ENCODE measurements around the gene EAF2. TPM values are rescaled to one million over a fixed set of nuclear protein-coding genes. Genes with fewer than 3 reads are reported as not detected.
A peak's percentile ranks its signal among the peaks of the same experiment; 100 is the strongest.

EAF2 gene
- total and polyA plus RNA-seq, 4 experiments from 2014 or later = 5.7 to 21.2 (median 8.8) TPM

- H3K4me1 Mint-ChIP-seq = no peaks in the 10 kb centered on the region
- no peaks in the 10 kb centered on the region for H3K9me3 ChIP-seq (ENCODE audit: control insufficient read depth in 1 of 2, low read length in 2 of 2)
- ChIA-PET CTCF (ENCODE audit: partially characterized antibody) (no interaction called here), POLR2A (ENCODE audit: partially characterized antibody) (no interaction called here)
- H3K4me1 ChIP-seq (ENCODE audit: insufficient read depth, low read length) = no peaks in the 10 kb centered on the region
- H3K4me3 Mint-ChIP-seq = no peak overlapping the region
- no peaks in the 10 kb centered on the region for H3K9me3 Mint-ChIP-seq
- no peaks in the 10 kb centered on the region for H3K36me3 ChIP-seq (ENCODE audit: insufficient read depth, low read length)
- no peak overlapping the region for H3K27ac ChIP-seq (ENCODE audit: low read depth, low read length)
- intact Hi-C loops (cut with micrococcal nuclease) = no loop called here
- no peak overlapping the region for H3K4me3 ChIP-seq (ENCODE audit: low read length in 2 of 2)
- peaks cover 0 to 13% of the 10 kb centered on the region in 2 donors for H3K36me3 Mint-ChIP-seq
- no peak overlapping the region for H3K27ac Mint-ChIP-seq
- DNase-seq = no peak
- no peaks in the 10 kb centered on the region for H3K27me3 Mint-ChIP-seq
- no peaks in the 10 kb centered on the region for H3K27me3 ChIP-seq (ENCODE audit: insufficient read depth, low read length)
Measured at GRCh38 chr3:121885386-121885785, 50.4 kb downstream of the EAF2 start.

GRCh38 chr3:121894301-121894990, 59.4 kb downstream of the EAF2 start, which contains the start of gene SLC15A2:
TSS of gene SLC15A2 (plus strand) at chr3:121894401. CDS start at chr3:121894477, 76 bp downstream.
- Histone ChIP-seq H3K4me1 (ENCODE audit: insufficient read depth, low read length) (no peaks in the 10 kb centered on the region), H3K9me3 (ENCODE audit: control insufficient read depth in 1 of 2, low read length in 2 of 2) (no peaks in the 10 kb centered on the region), H3K27ac (ENCODE audit: low read depth, low read length) (no peak within 1 kb of the TSS), H3K4me3 (ENCODE audit: low read length in 2 of 2) (no peak within 1 kb of the TSS), H3K27me3 (ENCODE audit: insufficient read depth, low read length) (no peaks in the 10 kb centered on the region), H3K36me3 (ENCODE audit: insufficient read depth, low read length) (no peaks in the 10 kb centered on the region)
- no peak within 1 kb of the TSS for H3K4me3 Mint-ChIP-seq
- peaks cover 0 to 2% (median 0%) of the 10 kb centered on the region in 8 donors for H3K9me3 Mint-ChIP-seq
- peaks cover 2 to 4% of the 10 kb centered on the region in 2 donors for H3K36me3 Mint-ChIP-seq
- no peaks in the 10 kb centered on the region for H3K4me1 Mint-ChIP-seq
- ChIA-PET POLR2A (ENCODE audit: partially characterized antibody) (no interaction called here), CTCF (ENCODE audit: partially characterized antibody) (no interaction called here)
- no peak for DNase-seq
- intact Hi-C loops (cut with micrococcal nuclease) = no loop called here
- peak within 1 kb of the TSS in 1 of 7 donors; percentile 16 for H3K27ac Mint-ChIP-seq
- H3K27me3 Mint-ChIP-seq = no peaks in the 10 kb centered on the region

- intact Hi-C loops (cut with micrococcal nuclease) = no loop called here
Measured at GRCh38 chr3:121895121-121895520, 60.1 kb downstream of the EAF2 start.

GRCh38 chr3:121895736-121896135, 60.7 kb downstream of the EAF2 start:
- no peak overlapping the region for H3K27ac ChIP-seq (ENCODE audit: low read depth, low read length)
- H3K36me3 ChIP-seq (ENCODE audit: insufficient read depth, low read length) = no peaks in the 10 kb centered on the region
- POLR2A ChIA-PET (ENCODE audit: partially characterized antibody) = no interaction called here
- H3K4me3 Mint-ChIP-seq = no peak overlapping the region
- intact Hi-C loops (cut with micrococcal nuclease) = no loop called here
- H3K36me3 Mint-ChIP-seq = peaks cover 2 to 4% of the 10 kb centered on the region in 2 donors
- no peaks in the 10 kb centered on the region for H3K27me3 Mint-ChIP-seq
- H3K9me3 Mint-ChIP-seq = peaks cover 0 to 2% (median 0%) of the 10 kb centered on the region in 8 donors
- no peaks in the 10 kb centered on the region for H3K4me1 Mint-ChIP-seq
- no peaks in the 10 kb centered on the region for H3K4me1 ChIP-seq (ENCODE audit: insufficient read depth, low read length)
- CTCF ChIA-PET (ENCODE audit: partially characterized antibody) = interaction anchor here (1.1 kb wide), 1 partner anchor 13 kb away, joined by 3 read pairs; no protein-coding TSS in a partner anchor
- no peak overlapping the region for H3K27ac Mint-ChIP-seq
- H3K9me3 ChIP-seq (ENCODE audit: control insufficient read depth in 1 of 2, low read length in 2 of 2) = no peaks in the 10 kb centered on the region
- no peak overlapping the region for H3K4me3 ChIP-seq (ENCODE audit: low read length in 2 of 2)
- H3K27me3 ChIP-seq (ENCODE audit: insufficient read depth, low read length) = no peaks in the 10 kb centered on the region
- DNase-seq = no peak

More at GRCh38 chr3:121895121-121895520, 60.1 kb downstream of the EAF2 start:
- CTCF ChIA-PET (ENCODE audit: partially characterized antibody) = interaction anchor here (1.1 kb wide), 1 partner anchor 13 kb away, joined by 3 read pairs; no protein-coding TSS in a partner anchor
- POLR2A ChIA-PET (ENCODE audit: partially characterized antibody) = no interaction called here
- H3K4me3 Mint-ChIP-seq = no peak overlapping the region
- no peaks in the 10 kb centered on the region for H3K36me3 ChIP-seq (ENCODE audit: insufficient read depth, low read length)
- H3K27ac Mint-ChIP-seq = no peak overlapping the region
- no peaks in the 10 kb centered on the region for H3K27me3 ChIP-seq (ENCODE audit: insufficient read depth, low read length)
- H3K4me3 ChIP-seq (ENCODE audit: low read length in 2 of 2) = no peak overlapping the region
- no peak for DNase-seq
- H3K4me1 Mint-ChIP-seq = no peaks in the 10 kb centered on the region
- no peaks in the 10 kb centered on the region for H3K27me3 Mint-ChIP-seq
- no peak overlapping the region for H3K27ac ChIP-seq (ENCODE audit: low read depth, low read length)
- H3K4me1 ChIP-seq (ENCODE audit: insufficient read depth, low read length) = no peaks in the 10 kb centered on the region
- peaks cover 2 to 4% of the 10 kb centered on the region in 2 donors for H3K36me3 Mint-ChIP-seq
- no peaks in the 10 kb centered on the region for H3K9me3 ChIP-seq (ENCODE audit: control insufficient read depth in 1 of 2, low read length in 2 of 2)
- H3K9me3 Mint-ChIP-seq = peaks cover 0 to 2% (median 0%) of the 10 kb centered on the region in 8 donors

GRCh38 chr3:121896823-121897222, 61.8 kb downstream of the EAF2 start:
- intact Hi-C loops (cut with micrococcal nuclease) = no loop called here
- no peaks in the 10 kb centered on the region for H3K27me3 Mint-ChIP-seq
- no peaks in the 10 kb centered on the region for H3K36me3 ChIP-seq (ENCODE audit: insufficient read depth, low read length)

GRCh38 chr3:121897296-121897695, 62.3 kb downstream of the EAF2 start:
- H3K4me1 Mint-ChIP-seq = no peaks in the 10 kb centered on the region
- Histone ChIP-seq H3K27ac (ENCODE audit: low read depth, low read length) (no peak overlapping the region), H3K4me1 (ENCODE audit: insufficient read depth, low read length) (no peaks in the 10 kb centered on the region), H3K36me3 (ENCODE audit: insufficient read depth, low read length) (no peaks in the 10 kb centered on the region), H3K27me3 (ENCODE audit: insufficient read depth, low read length) (no peaks in the 10 kb centered on the region), H3K9me3 (ENCODE audit: control insufficient read depth in 1 of 2, low read length in 2 of 2) (no peaks in the 10 kb centered on the region), H3K4me3 (ENCODE audit: low read length in 2 of 2) (no peak overlapping the region)
- no peaks in the 10 kb centered on the region for H3K27me3 Mint-ChIP-seq
- ChIA-PET CTCF (ENCODE audit: partially characterized antibody) (no interaction called here), POLR2A (ENCODE audit: partially characterized antibody) (no interaction called here)
- no peak overlapping the region for H3K4me3 Mint-ChIP-seq
- peaks cover 0 to 2% (median 0%) of the 10 kb centered on the region in 8 donors for H3K9me3 Mint-ChIP-seq
- H3K27ac Mint-ChIP-seq = peak overlapping the region in 1 of 7 donors; percentile 39
- DNase-seq = no peak
- intact Hi-C loops (cut with micrococcal nuclease) = no loop called here
- peaks cover 3 to 4% of the 10 kb centered on the region in 2 donors for H3K36me3 Mint-ChIP-seq

More at GRCh38 chr3:121896823-121897222, 61.8 kb downstream of the EAF2 start:
- DNase-seq = no peak
- H3K27ac Mint-ChIP-seq = peak overlapping the region in 1 of 7 donors; percentile 39
- H3K36me3 Mint-ChIP-seq = peaks cover 2 to 4% of the 10 kb centered on the region in 2 donors
- H3K27me3 ChIP-seq (ENCODE audit: insufficient read depth, low read length) = no peaks in the 10 kb centered on the region
- H3K27ac ChIP-seq (ENCODE audit: low read depth, low read length) = no peak overlapping the region
- peaks cover 0 to 2% (median 0%) of the 10 kb centered on the region in 8 donors for H3K9me3 Mint-ChIP-seq
- H3K4me1 ChIP-seq (ENCODE audit: insufficient read depth, low read length) = no peaks in the 10 kb centered on the region
- CTCF ChIA-PET (ENCODE audit: partially characterized antibody) = no interaction called here
- H3K4me3 Mint-ChIP-seq = no peak overlapping the region
- no peaks in the 10 kb centered on the region for H3K4me1 Mint-ChIP-seq
- no peak overlapping the region for H3K4me3 ChIP-seq (ENCODE audit: low read length in 2 of 2)
- POLR2A ChIA-PET (ENCODE audit: partially characterized antibody) = no interaction called here
- H3K9me3 ChIP-seq (ENCODE audit: control insufficient read depth in 1 of 2, low read length in 2 of 2) = no peaks in the 10 kb centered on the region

GRCh38 chr3:121913305-121913990, 78.4 kb downstream of the EAF2 start:
- H3K36me3 ChIP-seq (ENCODE audit: insufficient read depth, low read length) = no peaks in the 10 kb centered on the region
- ChIA-PET CTCF (ENCODE audit: partially characterized antibody) (no interaction called here), POLR2A (ENCODE audit: partially characterized antibody) (no interaction called here)
- H3K36me3 Mint-ChIP-seq = peaks cover 8 to 57% of the 10 kb centered on the region in 2 donors
- H3K4me1 ChIP-seq (ENCODE audit: insufficient read depth, low read length) = no peaks in the 10 kb centered on the region
- intact Hi-C loops (cut with micrococcal nuclease) = no loop called here
- H3K4me1 Mint-ChIP-seq = no peaks in the 10 kb centered on the region
- H3K9me3 ChIP-seq (ENCODE audit: control insufficient read depth in 1 of 2, low read length in 2 of 2) = no peaks in the 10 kb centered on the region
- H3K4me3 Mint-ChIP-seq = no peak overlapping the region
- H3K9me3 Mint-ChIP-seq = peaks cover 0 to 3% (median 2%) of the 10 kb centered on the region in 8 donors
- H3K27me3 Mint-ChIP-seq = no peaks in the 10 kb centered on the region
- DNase-seq = no peak
- no peak overlapping the region for H3K4me3 ChIP-seq (ENCODE audit: low read length in 2 of 2)
- H3K27ac ChIP-seq (ENCODE audit: low read depth, low read length) = no peak overlapping the region
- H3K27me3 ChIP-seq (ENCODE audit: insufficient read depth, low read length) = no peaks in the 10 kb centered on the region
- H3K27ac Mint-ChIP-seq = no peak overlapping the region

Measured in CD4-positive, alpha-beta memory T cell (primary cell).